NCI-H2029 (cell line): ENCODE measurements around the gene MED13L.
A peak's percentile ranks its signal among the peaks of the same experiment; 100 is the strongest.
"Not testable (repeated sequence)": the region's sequence is repeated elsewhere in the genome, so short reads cannot be mapped to it uniquely, and the experiment has no call there.

ENCODE experiments used
- DNase-seq: peaks from one replicate; lab custom pipeline; 2025; lab: John Stamatoyannopoulos, UW

The MED13L gene

GRCh38 chr12:116055895-116056607 is 221.4 kb downstream of the MED13L start:
- DNase-seq = no peak

GRCh38 chr12:116054280-116054679 is 223.2 kb downstream of the MED13L start:
- no peak for DNase-seq

- DNase-seq = no peak
Measured at GRCh38 chr12:116053479-116054200, 223.9 kb downstream of the MED13L start.

GRCh38 chr12:116050275-116050674 is 227.2 kb downstream of the MED13L start:
- DNase-seq = no peak

- DNase-seq = no peak
Measured at GRCh38 chr12:116048879-116049278, 228.6 kb downstream of the MED13L start.

- no peak for DNase-seq
Measured at GRCh38 chr12:116046039-116046438, 231.5 kb downstream of the MED13L start.

- no peak for DNase-seq
Measured at GRCh38 chr12:116045150-116045549, 232.3 kb downstream of the MED13L start.

GRCh38 chr12:116043659-116044535 is 233.6 kb downstream of the MED13L start:
- no peak for DNase-seq

GRCh38 chr12:116040402-116040801 is 237.1 kb downstream of the MED13L start:
- no peak for DNase-seq

- no peak for DNase-seq
Measured at GRCh38 chr12:116039081-116039480, 238.4 kb downstream of the MED13L start.

GRCh38 chr12:116037941-116038837 is 239.3 kb downstream of the MED13L start:
- DNase-seq = no peak

GRCh38 chr12:116033765-116034164 is 243.7 kb downstream of the MED13L start:
- no peak for DNase-seq

- DNase-seq = not testable (repeated sequence)
Measured at GRCh38 chr12:116031624-116032023, 245.9 kb downstream of the MED13L start.

- DNase-seq = no peak
Measured at GRCh38 chr12:116028619-116029018, 248.9 kb downstream of the MED13L start.

- DNase-seq = no peak
Measured at GRCh38 chr12:116027551-116027821, 250.0 kb downstream of the MED13L start.

GRCh38 chr12:116026768-116027550 is 250.5 kb downstream of the MED13L start:
- DNase-seq = no peak

GRCh38 chr12:116026346-116026745 is 251.1 kb downstream of the MED13L start:
- no peak for DNase-seq

GRCh38 chr12:116024769-116025168 is 252.7 kb downstream of the MED13L start:
- DNase-seq = no peak

GRCh38 chr12:116019415-116019814 is 258.1 kb downstream of the MED13L start:
- DNase-seq = no peak

- no peak for DNase-seq
Measured at GRCh38 chr12:116018282-116018681, 259.2 kb downstream of the MED13L start.

GRCh38 chr12:116015525-116015924 is 262.0 kb downstream of the MED13L start:
- DNase-seq = peak; percentile 29
